ENCODE measurements around the gene C6orf89. TPM values are rescaled to one million over a fixed set of nuclear protein-coding genes. Genes with fewer than 3 reads are reported as not detected.
A peak's percentile ranks its signal among the peaks of the same experiment; 100 is the strongest.
"Not testable (repeated sequence)": the region's sequence is repeated elsewhere in the genome, so short reads cannot be mapped to it uniquely, and the experiment has no call there.

Gene C6orf89
- polyA plus RNA-seq, 12 donors = 32.1 to 45.0 (median 37.1) TPM; not detected in 1

DNA sequence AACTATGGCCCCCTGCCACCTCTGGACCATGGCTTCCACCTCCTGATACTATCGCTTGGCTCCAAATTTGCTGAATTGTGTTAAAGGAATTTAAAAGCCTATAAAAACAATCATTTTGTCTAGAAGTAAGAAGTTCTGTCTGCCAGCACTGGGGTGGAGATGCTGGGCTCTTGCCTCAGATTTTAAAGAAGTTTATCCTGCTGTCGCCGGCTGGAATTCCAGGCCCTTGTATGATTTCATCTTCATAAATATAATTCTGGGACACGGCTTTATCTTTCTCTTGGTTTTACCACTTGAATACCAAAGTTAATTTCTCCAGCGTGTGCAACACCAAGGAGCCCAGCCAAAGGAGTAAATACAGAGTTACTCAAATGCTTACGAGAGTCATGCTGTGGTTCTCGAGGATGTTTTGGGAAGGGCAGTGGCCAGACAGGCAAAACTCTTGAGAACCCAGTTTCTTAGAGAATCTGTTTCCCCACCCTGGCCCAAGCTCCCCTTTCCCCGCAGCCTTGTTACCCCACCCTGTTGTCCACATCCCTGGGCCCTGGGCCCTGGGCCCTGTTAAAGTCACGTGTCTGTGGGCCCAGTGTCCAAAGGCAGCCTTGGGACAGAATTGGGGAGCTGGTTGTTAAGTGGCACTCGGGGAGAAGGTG is 31.9 kb downstream of the C6orf89 start:
- DNase-seq = peak; percentile 76

GRCh38 chr6:36920049-36920448 is 34.3 kb downstream of the C6orf89 start:
- DNase-seq = no peak

- no peak for DNase-seq
Measured at GRCh38 chr6:36920546-36920945, 34.8 kb downstream of the C6orf89 start.

DNA sequence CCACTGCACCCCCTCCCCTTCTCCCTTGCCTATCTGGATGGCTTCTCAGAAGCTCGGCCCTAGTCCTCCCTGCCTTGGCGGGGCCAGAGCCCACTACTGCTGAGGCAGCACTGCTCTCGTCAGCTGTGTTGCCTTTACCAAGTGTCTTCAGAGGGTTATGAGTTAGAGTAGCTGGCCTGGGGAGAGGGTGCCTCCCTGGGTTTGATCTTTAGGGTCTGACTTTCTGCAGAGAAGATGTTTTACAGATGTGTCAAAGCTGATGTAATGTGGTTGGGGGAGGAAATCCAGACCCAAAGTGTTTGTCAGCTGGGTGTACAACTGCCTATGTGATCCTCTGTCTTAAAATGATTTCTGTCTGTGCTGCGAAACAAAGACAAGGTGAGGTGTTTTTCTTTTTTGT is 38.4 kb downstream of the C6orf89 start:
- no peak for DNase-seq

GRCh38 chr6:36924778-36925374 is 39.1 kb downstream of the C6orf89 start:
- DNase-seq = no peak

DNA sequence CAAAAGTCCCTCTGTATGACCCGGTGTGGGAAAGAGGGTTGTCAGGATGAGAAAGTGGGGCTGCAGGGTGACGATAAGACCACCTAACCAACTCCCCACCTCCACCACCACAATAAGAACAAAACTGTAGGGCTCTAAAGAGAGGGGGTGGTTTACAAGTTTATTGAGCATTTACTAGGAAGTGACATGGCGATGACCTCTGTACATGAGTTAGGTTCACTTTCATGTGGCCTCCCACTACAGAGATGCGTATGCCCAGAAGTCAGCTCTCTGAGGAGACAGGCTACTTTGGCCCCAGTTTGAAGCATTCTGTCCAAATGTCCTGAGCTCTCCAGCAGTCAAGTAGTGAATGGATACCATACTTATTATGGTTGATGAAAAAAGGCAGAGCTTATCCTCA is 40.1 kb downstream of the C6orf89 start:
- no peak for DNase-seq

GRCh38 chr6:36926708-36927513 is 41.2 kb downstream of the C6orf89 start:
- DNase-seq = no peak

GRCh38 chr6:36927691-36928546 is 42.2 kb downstream of the C6orf89 start:
- DNase-seq = no peak

- DNase-seq = no peak
Measured at GRCh38 chr6:36928547-36928918, 42.8 kb downstream of the C6orf89 start.

- DNase-seq = no peak
Measured at GRCh38 chr6:36929152-36929551, 43.4 kb downstream of the C6orf89 start.

- DNase-seq = no peak
Measured at GRCh38 chr6:36929607-36930006, 43.9 kb downstream of the C6orf89 start.

DNA sequence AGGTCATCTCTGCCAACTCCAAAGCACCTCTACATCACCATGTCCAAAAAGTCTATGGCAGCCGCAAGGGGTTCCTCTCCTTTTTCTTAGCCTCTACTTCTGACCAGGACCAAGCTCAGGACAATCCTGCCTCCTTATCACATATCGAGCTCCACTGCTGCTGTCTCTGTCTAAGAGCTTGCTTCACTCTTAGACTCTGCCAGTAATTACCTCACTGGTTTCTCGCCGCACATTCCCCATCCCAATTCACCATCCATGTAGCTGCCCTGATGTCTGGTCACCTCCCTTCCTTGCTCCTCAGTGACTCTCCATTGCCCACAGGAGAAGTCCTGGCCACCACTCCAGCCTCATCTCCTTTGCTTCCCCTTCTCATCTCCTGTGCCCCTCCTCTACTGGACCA is 44.7 kb downstream of the C6orf89 start:
- DNase-seq = no peak

- DNase-seq = no peak
Measured at GRCh38 chr6:36933102-36933501, 47.4 kb downstream of the C6orf89 start.

- DNase-seq = no peak
Measured at GRCh38 chr6:36933519-36933918, 47.8 kb downstream of the C6orf89 start.

- no peak for DNase-seq
Measured at GRCh38 chr6:36934901-36935300, 49.1 kb downstream of the C6orf89 start.

- no peak for DNase-seq
Measured at GRCh38 chr6:36936824-36937223, 51.1 kb downstream of the C6orf89 start.

- DNase-seq = no peak
Measured at GRCh38 chr6:36937896-36938295, 52.1 kb downstream of the C6orf89 start.

GRCh38 chr6:36938536-36938935 is 52.8 kb downstream of the C6orf89 start:
- DNase-seq = no peak

- DNase-seq = not testable (repeated sequence)
Measured at GRCh38 chr6:36939005-36939404, 53.3 kb downstream of the C6orf89 start.

GRCh38 chr6:36940027-36940426 is 54.3 kb downstream of the C6orf89 start:
- no peak for DNase-seq

- DNase-seq = not testable (repeated sequence)
Measured at GRCh38 chr6:36941561-36941960, 55.8 kb downstream of the C6orf89 start.

DNA sequence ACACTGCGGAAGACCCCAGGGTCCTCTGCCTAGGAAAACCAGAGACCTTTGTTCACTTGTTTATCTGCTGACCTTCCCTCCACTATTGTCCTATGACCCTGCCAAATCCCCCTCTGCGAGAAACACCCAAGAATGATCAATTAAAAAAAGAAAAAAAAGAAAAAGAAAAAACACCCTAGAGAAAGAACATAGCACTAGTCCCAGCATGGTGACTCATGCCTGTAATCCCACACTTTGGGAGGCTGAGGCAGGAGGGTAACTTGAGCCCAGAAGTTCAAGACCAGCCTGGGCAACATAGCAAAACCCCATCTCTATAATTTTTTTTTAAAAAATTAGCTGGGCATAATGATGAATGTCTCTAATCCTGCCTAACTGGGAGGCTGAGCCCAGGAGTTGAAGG is 56.6 kb downstream of the C6orf89 start:
- not testable (repeated sequence) for DNase-seq
